Epithelial cell of esophagus (primary cell): ENCODE measurements around the gene DYNC2I2.

Experiments used
- DNase-seq: peaks from one replicate; pipeline ENCODE4 v3.0.0; 2010; ENCODE audit warnings: low read depth
- H3K4me3 ChIP-seq: 2 replicates; pipeline ENCODE4 v1.5.1; 2011; ENCODE audit warnings: mild to moderate bottlenecking, low read length, control low read depth
- CTCF ChIP-seq: IDR thresholded peaks from 2 replicates; pipeline ENCODE4 v1.5.1; 2011; ENCODE audit warnings: low read depth, mild to moderate bottlenecking, low read length, control low read depth, inconsistent platforms; ENCODE audit not compliant: insufficient read depth; ENCODE audit errors: missing control alignments

Gene DYNC2I2

GRCh38 chr9:128631636-128632035 is 25.0 kb downstream of the DYNC2I2 start:
- no peak overlapping the region for H3K4me3 ChIP-seq
- no peak for DNase-seq
- TF ChIP-seq CTCF = no peak

GRCh38 chr9:128629852-128630545 is 26.6 kb downstream of the DYNC2I2 start:
- no peak for TF ChIP-seq CTCF
- DNase-seq = no peak
- no peak overlapping the region for H3K4me3 ChIP-seq

- no peak for DNase-seq
- H3K4me3 ChIP-seq = no peak overlapping the region
- no peak for TF ChIP-seq CTCF
Observed at GRCh38 chr9:128629136-128629535, 27.5 kb downstream of the DYNC2I2 start.

GRCh38 chr9:128628471-128629048 is 28.1 kb downstream of the DYNC2I2 start:
- no peak for DNase-seq
- H3K4me3 ChIP-seq = no peak overlapping the region
- TF ChIP-seq CTCF = no peak

- TF ChIP-seq CTCF = no peak
- H3K4me3 ChIP-seq = no peak overlapping the region
- no peak for DNase-seq
Observed at GRCh38 chr9:128627906-128628305, 28.7 kb downstream of the DYNC2I2 start.

GRCh38 chr9:128627127-128627715 is 29.4 kb downstream of the DYNC2I2 start:
- DNase-seq = no peak
- TF ChIP-seq CTCF = no peak

More at GRCh38 chr9:128627127-128627715, 29.4 kb downstream of the DYNC2I2 start:
- H3K4me3 ChIP-seq = no peak overlapping the region
